GM21447 (cell line): Measurements from ENCODE around the gene BANP.
"Not testable (repeated sequence)": the region's sequence is repeated elsewhere in the genome, so short reads cannot be mapped to it uniquely, and the experiment has no call there.

ENCODE experiments used
- ATAC-seq: cut with Tn5 transposase; IDR thresholded peaks from one replicate; pipeline ENCODE4 v1.9.1; 2021; ENCODE audit not compliant: unreplicated experiment

Gene BANP

GRCh38 chr16:88118376-88118775, 167.1 kb downstream of the BANP start:
- no peak for ATAC-seq

GRCh38 chr16:88118852-88119741, 167.9 kb downstream of the BANP start:
- ATAC-seq = not testable (repeated sequence)

- ATAC-seq = not testable (repeated sequence)
Measured at GRCh38 chr16:88119881-88120751, 168.9 kb downstream of the BANP start.

- no peak for ATAC-seq
Measured at GRCh38 chr16:88120812-88121211, 169.6 kb downstream of the BANP start.

- ATAC-seq = not testable (repeated sequence)
Measured at GRCh38 chr16:88121391-88121790, 170.2 kb downstream of the BANP start.

- ATAC-seq = no peak
Measured at GRCh38 chr16:88121886-88122580, 170.8 kb downstream of the BANP start.
